ENCODE results near the gene ROS1.
"Not testable (repeated sequence)": the region's sequence is repeated elsewhere in the genome, so short reads cannot be mapped to it uniquely, and the experiment has no call there.

The ROS1 gene

DNA sequence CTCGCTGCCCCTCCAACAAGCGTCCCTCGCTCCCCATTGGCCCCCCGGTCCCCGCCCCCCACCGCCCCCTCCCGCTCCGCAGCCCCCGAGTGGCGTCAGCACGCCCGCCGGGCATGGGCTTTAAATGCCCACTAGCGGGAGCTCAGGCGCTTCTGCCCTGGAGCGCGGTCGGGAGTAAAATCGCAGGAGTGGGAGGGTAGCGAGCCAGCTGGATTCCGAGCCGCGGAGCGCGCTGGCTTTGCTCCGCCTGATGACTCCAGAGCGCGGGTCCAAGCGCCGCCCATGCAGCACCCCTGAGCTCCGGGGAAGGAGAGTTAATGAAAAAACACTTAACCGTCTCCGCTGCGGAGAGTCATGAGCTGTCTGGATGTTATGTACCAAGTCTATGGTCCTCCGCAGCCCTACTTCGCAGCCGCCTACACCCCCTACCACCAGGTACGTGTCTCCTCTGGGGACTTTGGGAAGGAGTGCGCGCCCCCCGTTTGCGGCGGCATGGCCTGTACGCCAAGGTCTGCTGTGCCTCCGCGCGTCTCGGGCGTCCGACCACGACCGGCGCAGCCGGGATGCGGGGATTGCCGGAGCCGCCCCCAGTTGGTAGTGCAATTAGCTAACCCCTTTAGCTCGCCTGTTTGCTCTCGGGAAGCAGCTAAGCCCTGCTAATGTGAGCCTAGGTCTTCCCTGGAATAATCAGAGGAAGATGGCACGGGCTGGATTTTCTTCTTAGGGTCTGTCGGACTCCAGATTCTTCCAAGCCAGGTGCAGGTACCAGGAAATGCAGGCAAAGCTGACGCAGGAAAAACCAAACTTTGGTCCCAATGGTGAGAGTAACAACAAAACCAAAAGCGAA lies 160.1 kb downstream of the ROS1 start, which contains the start of gene VGLL2:
TSS of gene VGLL2 (plus strand) at position 149 of the 847 bp plus-strand sequence. CDS start at position 355, 206 bp downstream.
- DNase-seq: peak; percentile 35

DNA sequence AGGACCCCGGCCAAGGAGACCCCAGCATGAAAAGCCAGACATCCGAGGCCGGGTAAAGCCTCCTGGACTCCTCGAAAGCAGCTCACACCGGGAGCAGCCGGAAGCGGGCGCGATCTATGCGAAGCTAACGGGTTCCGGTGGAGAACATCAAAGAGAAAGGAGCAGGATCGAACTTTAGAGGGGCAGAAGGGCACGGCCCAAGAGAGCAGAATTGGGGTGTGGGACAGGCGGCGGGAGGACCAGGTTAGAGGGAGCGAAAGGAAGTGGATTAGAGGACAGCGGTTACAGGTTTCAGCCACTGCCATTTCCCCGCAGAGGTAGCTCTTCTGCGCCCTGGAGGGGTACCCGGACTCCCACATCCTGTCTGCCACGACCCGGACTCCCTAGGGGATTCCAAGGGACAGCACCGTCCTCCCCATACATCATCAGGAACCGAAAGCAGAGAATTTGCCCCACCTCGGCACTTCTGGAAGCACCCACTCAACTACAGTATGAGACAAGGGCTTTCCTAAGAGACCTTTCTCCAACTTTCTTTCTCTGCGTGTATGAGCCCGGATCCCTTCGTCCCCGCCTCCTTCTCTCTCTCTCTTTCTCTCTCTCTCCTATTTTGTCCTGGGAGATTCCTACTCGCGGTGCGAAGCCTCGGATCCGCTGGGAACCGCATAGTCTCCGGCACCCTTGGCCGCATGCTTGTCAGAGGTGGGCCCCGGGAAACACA lies 160.9 kb downstream of the ROS1 start:
- DNase-seq: no peak

- no peak for DNase-seq
These were observed 161.4 kb downstream of the ROS1 start for GRCh38 chr6:117264369-117264691.

GRCh38 chr6:117263353-117263927 lies 162.3 kb downstream of the ROS1 start:
- no peak for DNase-seq

DNA sequence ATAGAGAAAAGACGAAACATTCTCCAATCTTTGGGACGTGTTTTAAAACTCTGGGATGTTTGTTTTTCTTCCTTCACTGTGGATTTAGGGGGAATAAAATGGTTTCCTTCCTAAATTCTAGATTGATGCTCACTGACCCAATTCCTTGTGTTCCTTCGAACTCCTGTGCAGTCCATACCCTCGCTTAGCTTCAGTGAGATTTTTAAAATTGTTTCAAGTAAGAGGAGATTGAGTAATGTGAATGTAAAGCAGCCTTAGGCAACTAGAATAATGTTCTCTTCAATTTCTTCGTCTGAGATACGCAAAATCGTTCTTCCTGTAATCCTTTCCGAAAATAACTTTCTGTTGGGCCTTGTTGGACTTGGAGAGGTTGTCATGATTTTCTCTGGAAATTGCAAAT lies 162.9 kb downstream of the ROS1 start:
- no peak for DNase-seq

GRCh38 chr6:117253785-117254184 lies 172.0 kb downstream of the ROS1 start:
- no peak for DNase-seq

DNA sequence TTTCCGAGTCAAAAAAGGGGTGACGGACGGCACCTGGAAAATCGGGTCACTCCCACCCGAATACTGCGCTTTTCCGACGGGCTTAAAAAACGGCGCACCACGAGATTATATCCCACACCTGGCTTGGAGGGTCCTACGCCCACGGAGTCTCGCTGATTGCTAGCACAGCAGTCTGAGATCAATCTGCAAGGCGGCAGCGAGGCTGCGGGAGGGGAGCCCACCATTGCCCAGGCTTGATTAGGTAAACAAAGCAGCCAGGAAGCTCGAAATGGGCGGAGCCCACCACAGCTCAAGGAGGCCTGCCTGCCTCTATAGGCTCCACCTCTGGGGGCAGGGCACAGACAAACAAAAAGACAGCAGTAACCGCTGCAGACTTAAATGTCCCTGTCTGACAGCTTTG lies 180.8 kb downstream of the ROS1 start:
- DNase-seq: not testable (repeated sequence)

GRCh38 chr6:117244571-117244970 lies 181.2 kb downstream of the ROS1 start:
- DNase-seq: not testable (repeated sequence)
